GM23338 (cell line): ENCODE data around the gene ACCS.

Experiments
- CTCF ChIP-seq, 2 experiments: fragments of 200-600 bp in 1 of 2; sonication (generic) in 1 of 2; conservative IDR thresholded peaks; 2 replicates each; pipeline versions ENCODE4 v1.5.1 to v1.6.1; 2016 to 2017; ENCODE audit warnings: antibody characterized with exemption in 2 of 2, low read depth in 2 of 2, mild to moderate bottlenecking in 2 of 2, moderate library complexity in 1 of 2
- EZH2phosphoT487 ChIP-seq: fragments of 200-600 bp; sonication (generic); IDR thresholded peaks from one replicate; pipeline ENCODE4 v1.8.1; 2018; ENCODE audit warnings: antibody characterized with exemption; ENCODE audit not compliant: unreplicated experiment

GRCh38 chr11:44018829-44019228 is 47.2 kb upstream of the ACCS start:
- TF ChIP-seq EZH2phosphoT487: no peak
- TF ChIP-seq CTCF (conservative IDR thresholded peaks at IDR 0.05; ENCODE audit: low read depth in 2 of 2): no peak
